Gastrocnemius medialis (tissue), 4 donors: Measurements from ENCODE around the gene POU6F1. TPM values are rescaled to one million over a fixed set of nuclear protein-coding genes. Genes with fewer than 3 reads are reported as not detected.

Source experiments
- ATAC-seq, 2 donors: fragments of 150-250 bp; one replicate each; pipeline ENCODE4 v1.9.1; 2016
- DNase-seq, 2 donors: peaks; one replicate each; pipeline ENCODE4 v3.0.0-alpha.2; 2019
- H3K27ac ChIP-seq, 4 donors: fragments of 200-600 bp; sonication (generic); 1 replicate in 1 of 4; 2 replicates in 3 of 4; pipeline ENCODE4 v1.5.1; 2016 to 2018; ENCODE audit warnings: mild to moderate bottlenecking in 2 of 4, moderate library complexity in 1 of 4
- H3K27me3 ChIP-seq, 3 donors: fragments of 200-600 bp; sonication (generic) in 2 of 3; 1 replicate in 1 of 3; 2 replicates in 2 of 3; pipeline versions ENCODE4 v1.5.1 to v1.6.0; 2016 to 2019; ENCODE audit warnings: mild to moderate bottlenecking in 1 of 3, moderate library complexity in 1 of 3
- H3K36me3 ChIP-seq, 2 donors: fragments of 200-600 bp; sonication (generic) in 1 of 2; one replicate each; pipeline ENCODE4 v1.5.1; 2017 to 2018
- H3K4me1 ChIP-seq, 2 donors: fragments of 200-600 bp; sonication (generic) in 1 of 2; one replicate each; pipeline ENCODE4 v1.5.1; 2016 to 2017; ENCODE audit warnings: mild to moderate bottlenecking in 2 of 2
- H3K4me3 ChIP-seq, 4 donors: fragments of 200-600 bp; sonication (generic) in 3 of 4; 1 replicate in 1 of 4; 2 replicates in 3 of 4; pipeline ENCODE4 v1.5.1; 2016 to 2019; ENCODE audit warnings: mild to moderate bottlenecking in 2 of 4
- H3K9me3 ChIP-seq, 3 donors: fragments of 200-600 bp; sonication (generic) in 2 of 3; 1 replicate in 1 of 3; 2 replicates in 2 of 3; pipeline ENCODE4 v1.5.1; 2016 to 2019
- POLR2A ChIP-seq, 2 donors: fragments of 450-650 bp; IDR thresholded peaks; one replicate each; pipeline ENCODE4 v1.6.1; 2017; ENCODE audit warnings: antibody characterized with exemption in 2 of 2, mild to moderate bottlenecking in 2 of 2, moderate library complexity in 2 of 2
- in situ Hi-C, 4 donors: fragments of 200-750 bp; cut with MboI; loops; one replicate each; pipeline versions ENCODE4 v1.15.0 to v1.8.0; 2017; ENCODE audit warnings: low sequenced_read_pairs in 4 of 4
- intact Hi-C: fragments of 100-400 bp; cut with DNase I; formaldehyde crosslinking; loops from one replicate; pipeline ENCODE4 v1.15.1; 2023; ENCODE audit warnings: low total_unique reads
- total RNA-seq, 4 donors: library from RNA; depleted of rRNA; stranded (reverse); fragments of >200 nt; gene quantifications; one replicate each; pipeline versions ENCODE4 v1.1.0 to v1.2.3, GENCODE V29; 2016
- TF ChIP-seq, protein P1 (sequence below), 5 experiments: fragments of 450-650 bp in 3 of 5; fragments of 200-600 bp in 2 of 5; sonication (generic) in 2 of 5; IDR thresholded peaks in 4 of 5; conservative IDR thresholded peaks in 1 of 5; 1 replicate in 4 of 5; 2 replicates in 1 of 5; pipeline ENCODE4 v1.5.1; 2016 to 2019; ENCODE audit warnings: antibody characterized with exemption in 5 of 5, mild to moderate bottlenecking in 3 of 5, moderate library complexity in 3 of 5

POU6F1 gene
- total RNA-seq, 4 donors from 2014 or later, result 8.1 to 11.1 (median 9.9) TPM

DNA sequence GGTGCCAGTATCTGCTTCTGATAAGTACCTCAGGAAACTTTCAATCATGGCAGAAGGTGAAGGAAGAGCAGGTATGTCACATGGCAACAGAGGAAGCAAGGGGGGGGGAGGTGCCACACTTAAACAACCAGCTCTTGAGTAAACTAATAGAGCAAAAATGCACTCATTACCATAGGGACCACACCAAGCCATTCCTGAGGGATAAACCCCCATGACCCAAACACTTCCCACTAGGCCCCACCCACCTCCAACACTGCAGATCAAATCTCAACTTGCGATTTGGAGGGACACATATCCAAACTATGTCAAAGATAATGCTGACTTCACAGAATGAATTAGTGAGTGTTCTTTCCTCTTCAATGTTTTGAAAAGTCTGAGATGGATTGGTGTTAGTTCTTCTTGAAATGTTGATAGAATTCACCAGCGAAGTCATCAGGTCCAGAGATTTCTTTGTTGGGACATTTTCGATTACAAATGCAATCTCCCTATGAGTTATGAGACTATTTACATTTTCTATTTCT lies 61.6 kb downstream of the POU6F1 start:
- DNase-seq (no peak), ATAC-seq (no peak)
- Histone ChIP-seq H3K27me3 (no peaks in the 10 kb centered on the region), H3K36me3 (no peaks in the 10 kb centered on the region), H3K27ac (no peak overlapping the region), H3K4me1 (no peaks in the 10 kb centered on the region), H3K4me3 (no peak overlapping the region), H3K9me3 (no peaks in the 10 kb centered on the region)
- in situ Hi-C loops, result no loop called here
- intact Hi-C loops, result no loop called here
- TF ChIP-seq, protein P1, sequence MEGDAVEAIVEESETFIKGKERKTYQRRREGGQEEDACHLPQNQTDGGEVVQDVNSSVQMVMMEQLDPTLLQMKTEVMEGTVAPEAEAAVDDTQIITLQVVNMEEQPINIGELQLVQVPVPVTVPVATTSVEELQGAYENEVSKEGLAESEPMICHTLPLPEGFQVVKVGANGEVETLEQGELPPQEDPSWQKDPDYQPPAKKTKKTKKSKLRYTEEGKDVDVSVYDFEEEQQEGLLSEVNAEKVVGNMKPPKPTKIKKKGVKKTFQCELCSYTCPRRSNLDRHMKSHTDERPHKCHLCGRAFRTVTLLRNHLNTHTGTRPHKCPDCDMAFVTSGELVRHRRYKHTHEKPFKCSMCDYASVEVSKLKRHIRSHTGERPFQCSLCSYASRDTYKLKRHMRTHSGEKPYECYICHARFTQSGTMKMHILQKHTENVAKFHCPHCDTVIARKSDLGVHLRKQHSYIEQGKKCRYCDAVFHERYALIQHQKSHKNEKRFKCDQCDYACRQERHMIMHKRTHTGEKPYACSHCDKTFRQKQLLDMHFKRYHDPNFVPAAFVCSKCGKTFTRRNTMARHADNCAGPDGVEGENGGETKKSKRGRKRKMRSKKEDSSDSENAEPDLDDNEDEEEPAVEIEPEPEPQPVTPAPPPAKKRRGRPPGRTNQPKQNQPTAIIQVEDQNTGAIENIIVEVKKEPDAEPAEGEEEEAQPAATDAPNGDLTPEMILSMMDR (IDR thresholded peaks at IDR 0.05 in 4 of 5, conservative IDR thresholded peaks at IDR 0.05 in 1 of 5), result no peak
- no peak for TF ChIP-seq POLR2A (IDR thresholded peaks at IDR 0.05)

DNA sequence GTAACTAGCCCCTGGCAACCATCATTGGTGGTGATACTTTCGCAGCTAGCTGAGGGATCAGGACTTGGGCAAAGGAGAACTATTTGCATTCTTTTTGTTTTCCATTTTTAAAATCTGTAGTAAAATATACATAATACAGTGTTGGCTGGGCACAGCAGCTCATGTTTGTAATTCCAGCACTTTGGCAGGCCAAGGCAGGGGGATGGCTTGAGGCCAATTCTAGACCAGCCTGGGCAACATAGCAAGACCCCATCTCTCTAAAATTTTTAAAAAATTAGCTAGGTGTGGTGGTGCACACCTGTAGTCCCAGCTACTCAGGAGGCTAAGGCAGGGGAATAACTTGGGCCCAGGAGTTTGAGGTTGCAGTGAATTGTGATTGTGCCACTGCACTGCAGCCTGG lies 64.9 kb downstream of the POU6F1 start:
- intact Hi-C loops (no loop called here), in situ Hi-C loops (no loop called here)
- H3K4me3 ChIP-seq, result no peak overlapping the region
- H3K27me3 ChIP-seq, result no peaks in the 10 kb centered on the region
- no peaks in the 10 kb centered on the region for H3K36me3 ChIP-seq
- no peaks in the 10 kb centered on the region for H3K9me3 ChIP-seq
- TF ChIP-seq POLR2A (IDR thresholded peaks at IDR 0.05), result no peak
- TF ChIP-seq, protein P1 (IDR thresholded peaks at IDR 0.05 in 4 of 5, conservative IDR thresholded peaks at IDR 0.05 in 1 of 5), result no peak
- no peak for ATAC-seq
- no peak overlapping the region for H3K27ac ChIP-seq
- H3K4me1 ChIP-seq, result no peaks in the 10 kb centered on the region
- no peak for DNase-seq

DNA sequence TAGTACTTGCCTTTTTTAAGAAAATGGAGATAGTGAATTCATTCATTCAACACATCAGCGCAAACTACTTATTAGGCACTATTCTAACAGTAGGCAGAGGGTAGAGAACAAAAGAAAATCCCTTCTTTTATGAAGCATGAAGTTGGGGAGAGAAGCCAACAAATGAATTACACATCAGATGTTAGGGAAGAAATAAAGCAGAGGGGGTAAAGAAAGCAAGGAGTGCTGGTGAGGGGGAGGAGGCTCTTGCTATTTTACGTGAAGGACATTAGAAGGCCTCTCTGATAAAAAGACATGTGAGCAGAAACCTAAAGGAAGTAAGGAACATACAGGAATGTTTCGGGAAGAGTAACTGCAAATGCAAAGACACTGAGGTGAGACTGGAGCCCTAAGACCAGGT lies 67.1 kb downstream of the POU6F1 start:
- Histone ChIP-seq H3K4me1 (no peaks in the 10 kb centered on the region), H3K4me3 (no peak overlapping the region), H3K9me3 (no peaks in the 10 kb centered on the region), H3K36me3 (no peaks in the 10 kb centered on the region), H3K27ac (no peak overlapping the region), H3K27me3 (no peaks in the 10 kb centered on the region)
- DNase-seq (no peak), ATAC-seq (no peak)
- TF ChIP-seq POLR2A (IDR thresholded peaks at IDR 0.05), result no peak
- in situ Hi-C loops, result no loop called here
- intact Hi-C loops, result no loop called here

DNA sequence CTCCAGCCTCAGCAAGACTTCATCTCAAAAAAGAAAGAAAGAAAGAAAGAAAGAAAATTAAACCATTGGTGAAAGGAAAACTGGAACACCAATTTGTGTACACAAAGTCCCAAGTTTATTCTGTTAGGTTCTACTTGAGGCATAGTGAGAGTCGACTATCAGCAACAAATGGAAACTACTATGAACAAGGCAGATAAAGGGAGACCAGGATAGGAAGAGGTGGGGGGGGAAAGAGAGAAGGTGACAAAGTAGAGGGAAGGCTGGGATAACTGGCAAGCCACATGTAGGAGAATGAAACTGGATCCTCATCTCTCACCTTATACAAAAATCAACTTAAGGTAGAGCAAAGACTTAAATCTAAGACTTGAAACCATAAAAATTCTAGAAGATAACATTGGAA lies 70.6 kb downstream of the POU6F1 start:
- no peak for ATAC-seq
- in situ Hi-C loops, result no loop called here

DNA sequence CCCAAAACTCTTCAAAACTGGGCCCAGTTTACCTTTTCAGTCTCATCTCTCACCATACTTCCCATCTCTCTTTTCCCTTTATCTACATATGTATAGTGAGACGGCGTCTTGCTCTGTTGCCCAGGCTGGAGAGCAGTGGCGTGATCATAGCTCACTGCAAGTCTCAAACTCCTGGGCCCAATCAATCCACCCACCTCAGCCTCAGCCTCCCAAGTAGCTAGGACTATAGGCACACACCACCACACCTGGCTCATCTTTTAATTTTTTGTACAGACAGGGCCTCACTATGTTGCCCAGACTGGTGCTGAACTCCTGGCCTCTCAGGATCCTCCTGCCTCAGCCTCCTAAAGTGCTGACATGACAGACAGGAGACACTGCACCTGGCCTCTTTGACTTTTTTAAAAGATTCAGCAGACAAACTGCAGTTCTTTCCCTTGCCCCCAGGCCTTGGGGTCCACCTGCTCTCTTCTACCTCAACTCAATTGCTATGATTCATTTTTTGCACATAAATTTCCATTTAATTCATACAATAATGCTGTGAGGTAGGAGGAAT lies 78.5 kb downstream of the POU6F1 start:
- TF ChIP-seq, protein P1 (IDR thresholded peaks at IDR 0.05 in 4 of 5, conservative IDR thresholded peaks at IDR 0.05 in 1 of 5), result no peak
- no peak for TF ChIP-seq POLR2A (IDR thresholded peaks at IDR 0.05)
- peaks cover 0 to 13% of the 10 kb centered on the region in 2 donors for H3K36me3 ChIP-seq
- in situ Hi-C loops, result no loop called here
- no peak for ATAC-seq
- no peak overlapping the region for H3K27ac ChIP-seq
- H3K4me3 ChIP-seq, result no peak overlapping the region
- H3K27me3 ChIP-seq, result no peaks in the 10 kb centered on the region
- H3K4me1 ChIP-seq, result no peaks in the 10 kb centered on the region
- intact Hi-C loops, result no loop called here
- DNase-seq, result no peak
- no peaks in the 10 kb centered on the region for H3K9me3 ChIP-seq

More for the DNA sequence above, 70.6 kb downstream of the POU6F1 start:
- intact Hi-C loops, result no loop called here
- no peaks in the 10 kb centered on the region for H3K9me3 ChIP-seq
- H3K27me3 ChIP-seq, result no peaks in the 10 kb centered on the region
- H3K4me1 ChIP-seq, result no peaks in the 10 kb centered on the region
- TF ChIP-seq POLR2A (IDR thresholded peaks at IDR 0.05), result no peak
- TF ChIP-seq, protein P1 (IDR thresholded peaks at IDR 0.05 in 4 of 5, conservative IDR thresholded peaks at IDR 0.05 in 1 of 5), result no peak
- H3K4me3 ChIP-seq, result no peak overlapping the region
- no peak for DNase-seq
- H3K36me3 ChIP-seq, result peaks cover 0 to 5% of the 10 kb centered on the region in 2 donors
- no peak overlapping the region for H3K27ac ChIP-seq

Other genes with a start within 250 kb of the POU6F1 start
- gene SLC11A2, start 191.7 kb downstream of the POU6F1 start, total RNA-seq, result 10 to 100 TPM; 24.0 to 65.4 (median 47.0) TPM
- gene LETMD1, start 169.7 kb downstream of the POU6F1 start, total RNA-seq, result 10 to 100 TPM; 22.5 to 42.4 (median 29.8) TPM
- gene CSRNP2, start 134.5 kb downstream of the POU6F1 start, total RNA-seq, result 10 to 100 TPM; 17.3 to 29.5 (median 22.0) TPM
- 10 to 100 TPM in 2 of 4 donors, 1 to 10 TPM in 2; 8.9 to 14.2 (median 10.8) TPM for gene TFCP2, start 44.9 kb downstream of the POU6F1 start, total RNA-seq
- 100 to 1,000 TPM; 204 to 274 (median 246) TPM for gene DAZAP2, start 20.8 kb upstream of the POU6F1 start, total RNA-seq
- gene SMAGP, start 52.4 kb upstream of the POU6F1 start, total RNA-seq, result 1 to 10 TPM; 1.7 to 3.5 (median 2.5) TPM
- gene BIN2, start 106.1 kb upstream of the POU6F1 start, total RNA-seq, result 1 to 10 TPM in 3 of 4 donors, under 1 TPM in 1; 0.87 to 1.3 (median 1.2) TPM
- not detected for gene CELA1, start 128.6 kb upstream of the POU6F1 start, total RNA-seq
- under 1 TPM; 0.24 to 0.51 (median 0.37) TPM for gene GALNT6, start 173.3 kb upstream of the POU6F1 start, total RNA-seq
- gene SLC4A8, start 206.8 kb upstream of the POU6F1 start, total RNA-seq, result under 1 TPM in 1 of 4 donors, not detected in 3; 0.05 TPM